HepG2 (cell line): Measurements from ENCODE around the gene FAM240A. TPM values are rescaled to one million over a fixed set of nuclear protein-coding genes. Genes with fewer than 3 reads are reported as not detected.

Experiments
- ATAC-seq: fragments of 200-7000 bp; cut with Tn5 transposase; 3 replicates; pipeline ENCODE4 v1.9.1; 2020; ENCODE audit warnings: mild to moderate bottlenecking, moderate library complexity
- BruUV-seq: library from RNA; stranded (reverse); fragments of 400-500 nt; replicated peaks from 2 replicates; lab custom pipeline; 2021; lab: Mats Ljungman, UMichigan
- CTCF ChIA-PET: fragments of 300-600 bp; formaldehyde crosslinking; extraction: SDS; loops from one replicate; lab custom pipeline; 2021; ENCODE audit warnings: low total read pairs, inconsistent platforms, low intra/inter-chr PET ratio; lab: Yijun Ruan, JAX
- POLR2A ChIA-PET: fragments of 350-600 bp; sonication (Branson Sonifier 250); formaldehyde crosslinking; loops from one replicate; lab custom pipeline; 2020; ENCODE audit warnings: antibody characterized with exemption, inconsistent platforms; lab: Yijun Ruan, JAX
- DNase-seq: peaks from one replicate; pipeline ENCODE4 v3.0.0-alpha.2; 2015; ENCODE audit warnings: low spot score
- FAIRE-seq: peaks from 3 replicates; lab custom pipeline; 2011; peaks lifted over from hg19 to GRCh38; lab: Jason Lieb, UNC
- H2AFZ ChIP-seq: one replicate; pipeline ENCODE4 v1.6.1; 2011; ENCODE audit warnings: low read length, inconsistent platforms
- H3K27ac ChIP-seq: fragments of 300-600 bp; 3 replicates; pipeline ENCODE4 v1.8.0; 2011; ENCODE audit warnings: mixed run types, mild to moderate bottlenecking, mixed read lengths, low read length, inconsistent platforms; ENCODE audit not compliant: insufficient read depth; ENCODE audit errors: extremely low read length
- H3K27me3 ChIP-seq, 2 experiments: fragments of 200-600 bp in 1 of 2; 2 replicates in 1 of 2; 3 replicates in 1 of 2; pipeline versions ENCODE4 v1.6.0 to v1.8.0; 2011; ENCODE audit warnings: low read length in 2 of 2, mild to moderate bottlenecking in 2 of 2, moderate library complexity in 2 of 2, inconsistent platforms in 1 of 2; ENCODE audit not compliant: insufficient read depth in 2 of 2, control insufficient read depth in 1 of 2
- H3K36me3 ChIP-seq, 2 experiments: fragments of 200-600 bp in 1 of 2; replicated peaks in 1 of 2; 2 replicates in 1 of 2; 3 replicates in 1 of 2; pipeline versions ENCODE4 v1.5.1 to v1.8.0; 2011; ENCODE audit warnings: low read length in 2 of 2, inconsistent platforms in 1 of 2; ENCODE audit not compliant: insufficient read depth in 2 of 2, control insufficient read depth in 1 of 2
- H3K4me1 ChIP-seq: 2 replicates; pipeline ENCODE4 v1.5.1; 2012; ENCODE audit warnings: low read length, inconsistent platforms; ENCODE audit not compliant: insufficient read depth
- H3K4me2 ChIP-seq: 2 replicates; pipeline ENCODE4 v1.6.0; 2011; ENCODE audit warnings: low read depth, low read length, inconsistent platforms
- H3K4me3 ChIP-seq, 3 experiments: fragments of 200-600 bp in 1 of 3; sonication (generic), shearing (Covaris generic) in 1 of 3; replicated peaks in 1 of 3; 2 replicates each; pipeline ENCODE4 v1.5.1; 2011 to 2016; ENCODE audit warnings: low read length in 3 of 3, inconsistent platforms in 2 of 3, low read depth in 2 of 3, mild to moderate bottlenecking in 2 of 3, control low read depth in 1 of 3, mixed read lengths in 1 of 3; ENCODE audit not compliant: insufficient read depth in 1 of 3
- H3K79me2 ChIP-seq: one replicate; pipeline ENCODE4 v1.6.1; 2011; ENCODE audit warnings: low read length, inconsistent platforms; ENCODE audit not compliant: insufficient read depth
- H3K9ac ChIP-seq: 2 replicates; pipeline ENCODE4 v1.6.0; 2011; ENCODE audit warnings: mild to moderate bottlenecking, low read depth, low read length, inconsistent platforms; ENCODE audit not compliant: insufficient read depth
- H3K9me3 ChIP-seq: 2 replicates; pipeline ENCODE4 v1.5.1; 2012; ENCODE audit warnings: mild to moderate bottlenecking, low read length
- H4K20me1 ChIP-seq: 2 replicates; pipeline ENCODE4 v1.6.0; 2011; ENCODE audit warnings: inconsistent platforms, mild to moderate bottlenecking, low read length, moderate library complexity; ENCODE audit not compliant: insufficient read depth
- EP300 ChIP-seq, 3 experiments: sonication (generic) in 1 of 3; formaldehyde crosslinking in 1 of 3; IDR thresholded peaks; 2 replicates each; pipeline versions ENCODE4 v1.5.1 to v1.6.1; 2011 to 2020; ENCODE audit warnings: low read depth in 2 of 3, low read length in 2 of 3, borderline replicate concordance in 1 of 3, improper control_type of control experiment in 1 of 3, mild to moderate bottlenecking in 1 of 3, missing genetic modification reagents in 1 of 3, moderate library complexity in 1 of 3
- ETV6 ChIP-seq: sonication (generic); formaldehyde crosslinking; conservative IDR thresholded peaks from 2 replicates; pipeline ENCODE4 v1.4.0; 2020; ENCODE audit warnings: missing genetic modification reagents
- GZF1 ChIP-seq: sonication (generic); formaldehyde crosslinking; IDR thresholded peaks from 2 replicates; pipeline ENCODE4 v1.5.1; 2020; ENCODE audit warnings: mild to moderate bottlenecking, missing genetic modification reagents
- IRF1 ChIP-seq: sonication (generic); formaldehyde crosslinking; IDR thresholded peaks from 2 replicates; pipeline ENCODE4 v1.4.0; 2020; ENCODE audit warnings: low read depth, mild to moderate bottlenecking, missing genetic modification reagents
- ONECUT2 ChIP-seq: sonication (generic); formaldehyde crosslinking; IDR thresholded peaks from 2 replicates; pipeline ENCODE4 v1.4.0; 2020; ENCODE audit warnings: missing genetic modification reagents
- ZFP1 ChIP-seq: IDR thresholded peaks from 2 replicates; pipeline ENCODE4 v1.6.1; 2016
- ZMAT3 ChIP-seq: sonication (generic); formaldehyde crosslinking; conservative IDR thresholded peaks from 2 replicates; pipeline ENCODE4 v1.7.0; 2021; ENCODE audit warnings: missing genetic modification reagents
- ZNF317 ChIP-seq: sonication (generic); formaldehyde crosslinking; IDR thresholded peaks from 2 replicates; pipeline ENCODE4 v1.5.0; 2020; ENCODE audit warnings: mild to moderate bottlenecking, missing genetic modification reagents
- ZNF407 ChIP-seq: sonication (generic); formaldehyde crosslinking; IDR thresholded peaks from one replicate; pipeline ENCODE4 v1.5.1; 2020; ENCODE audit warnings: mild to moderate bottlenecking, missing genetic modification reagents; ENCODE audit errors: not compliant biosample characterization
- ZNF430 ChIP-seq: sonication (generic); formaldehyde crosslinking; IDR thresholded peaks from 2 replicates; pipeline ENCODE4 v1.9.0; 2021; ENCODE audit warnings: mild to moderate bottlenecking, missing genetic modification reagents
- ZNF557 ChIP-seq: sonication (generic); formaldehyde crosslinking; IDR thresholded peaks from 2 replicates; pipeline ENCODE4 v1.4.0; 2020; ENCODE audit warnings: missing genetic modification reagents
- WGBS: methylation state at CpG from one replicate; pipeline ENCODE4 v1.1.6; 2017; ENCODE audit warnings: low lambda C conversion rate; 5-methylcytosine and 5-hydroxymethylcytosine counted together
- in situ Hi-C: cut with HindIII; loops from 2 replicates; pipeline ENCODE4 v1.10.0; 2017; ENCODE audit warnings: low pct_unique_long_range_greater_than_20kb; ENCODE audit not compliant: extremely low pct_ligation_motif_present
- intact Hi-C: fragments of 100-400 bp; cut with micrococcal nuclease; formaldehyde crosslinking; loops from one replicate; pipeline ENCODE4 v1.10.0; 2022; ENCODE audit not compliant: unreplicated experiment
- polyA plus RNA-seq, 8 experiments: library from polyadenylated mRNA; depleted of rRNA in 3 of 8; stranded (reverse) in 7 of 8; unstranded in 1 of 8; fragments of >200 nt; fragmentation: Illumina TruSeq in 4 of 8; extraction: Trizol in 4 of 8; gene quantifications; 2 replicates each; pipeline versions ENCODE4 v1.2.1 to v1.2.3, GENCODE V29; 2011 to 2016; ENCODE audit warnings: low read depth in 4 of 8, missing spikeins in 1 of 8, mixed read lengths in 1 of 8; ENCODE audit not compliant: insufficient read depth in 1 of 8
- total RNA-seq, 5 experiments: library from RNA; depleted of rRNA; stranded (reverse); fragments of >200 nt; fragmentation: Illumina TruSeq; extraction: Trizol; gene quantifications; 2 replicates each; pipeline ENCODE4 v1.2.3, GENCODE V29; 2016; ENCODE audit warnings: low read depth in 1 of 5

Gene FAM240A
- total and polyA plus RNA-seq, 2 of the 13 experiments (the other 11 are each of a cell fraction or from before 2014, with no cell fraction given): not detected

GRCh38 chr3:46575577-46576222 lies 36.6 kb upstream of the FAM240A start (continued):
- TF ChIP-seq ZNF407 (CRISPR knock-in tag) (no peak), ONECUT2 (CRISPR knock-in tag) (no peak)
- TF ChIP-seq, all 625 proteins: peak for 0

- TF ChIP-seq ETV6 (no peak), ZNF430 (CRISPR knock-in tag) (no peak), ZFP1 (CRISPR knock-in tag) (no peak), ZNF317 (no peak), ZMAT3 (no peak), ZNF557 (CRISPR knock-in tag) (no peak), IRF1 (CRISPR knock-in tag) (no peak), GZF1 (CRISPR knock-in tag) (no peak), EP300 (IDR thresholded peaks at IDR 0.05; ENCODE audit: low read depth in 2 of 2, low read length in 2 of 2) (no peak), EP300 (CRISPR knock-in tag; IDR thresholded peaks at IDR 0.05; ENCODE audit: borderline replicate concordance) (no peak)
- FAIRE-seq (no peak), DNase-seq (no peak), ATAC-seq (no peak)
- H3K4me2 ChIP-seq: no peak overlapping the region
- ChIA-PET POLR2A (no interaction called here), CTCF (no interaction called here)
- intact Hi-C loops: no loop called here
- no TSS peak for BruUV-seq
- no peaks in the 10 kb centered on the region for H4K20me1 ChIP-seq
- no peak overlapping the region for H3K27ac ChIP-seq
- H3K4me1 ChIP-seq: peaks cover 70% of the 10 kb centered on the region
- H3K27me3 ChIP-seq: no peaks in the 10 kb centered on the region
- H3K9ac ChIP-seq: no peak overlapping the region
- no peaks in the 10 kb centered on the region for H3K79me2 ChIP-seq
- in situ Hi-C loops: no loop called here
- WGBS: 93% methylated on average over 10 of the region's 10 CpGs
- H3K4me3 ChIP-seq: no peak overlapping the region
- no peaks in the 10 kb centered on the region for H3K9me3 ChIP-seq
- no peak overlapping the region for H2AFZ ChIP-seq
- H3K36me3 ChIP-seq: no peaks in the 10 kb centered on the region
These were observed 35.9 kb upstream of the FAM240A start for GRCh38 chr3:46576386-46576785.
